Right cardiac atrium (tissue), 5 donors: Measurements from ENCODE around the gene HYCC1. TPM values are rescaled to one million over a fixed set of nuclear protein-coding genes. Genes with fewer than 3 reads are reported as not detected.
"Not testable (repeated sequence)": the region's sequence is repeated elsewhere in the genome, so short reads cannot be mapped to it uniquely, and the experiment has no call there.

Experiments used
- ATAC-seq, 2 donors: fragments of 200-7000 bp; cut with Tn5 transposase; one replicate each; pipeline versions ENCODE4 v1.8.0 to v1.9.1; 2020; ENCODE audit warnings: moderate library complexity in 2 of 2, mild to moderate bottlenecking in 1 of 2
- DNase-seq, 3 donors: peaks; one replicate each; pipeline ENCODE4 v3.0.0-alpha.2; 2020
- H3K27ac ChIP-seq: one replicate; pipeline ENCODE4 v1.5.1; 2013; ENCODE audit warnings: mild to moderate bottlenecking, low read length, control low read depth, moderate library complexity
- H3K27me3 ChIP-seq: one replicate; pipeline ENCODE4 v1.6.1; 2013; ENCODE audit not compliant: control insufficient read depth, insufficient read depth
- H3K4me1 ChIP-seq: one replicate; pipeline ENCODE4 v1.6.1; 2013; ENCODE audit warnings: low read length; ENCODE audit not compliant: control insufficient read depth, insufficient read depth
- H3K4me3 ChIP-seq: one replicate; pipeline ENCODE4 v1.5.1; 2013; ENCODE audit warnings: low read length, control low read depth
- H3K9me3 ChIP-seq: one replicate; pipeline ENCODE4 v1.6.1; 2013; ENCODE audit warnings: low read length; ENCODE audit not compliant: control insufficient read depth
- WGBS: extraction: QIAGEN DNeasy Blood & Tissue Kit; methylation state at CpG from one replicate; pipeline ENCODE4 v1.1.7; 2013; 5-methylcytosine and 5-hydroxymethylcytosine counted together
- intact Hi-C, 4 donors: fragments of 100-400 bp; cut with DNase I; formaldehyde crosslinking; loops; one replicate each; pipeline versions ENCODE4 v1.11.0 to v1.14.0; 2022 to 2023
- polyA plus RNA-seq: library from polyadenylated mRNA; stranded (reverse); fragments of 200-250 nt; gene quantifications from one replicate; pipeline ENCODE4 v1.2.3, GENCODE V29; 2013
- total RNA-seq, 4 donors: library from RNA; stranded (reverse); fragmentation: NEBNext Ultra II Directional; extraction: Animal tissue kit (Norgen Biotek cat#: 25700); gene quantifications; one replicate each; pipeline ENCODE4 v1.2.1, GENCODE V29; 2021
- donor health status: healthy with polysubstance abuse.
- donor health status: DM: no; HTN: yes; CAD: no.
- donor health status: DM: no; HTN: no; CAD: no.
- donor health status: DM: no; HTN: yes; CAD: no; lungs with severe emphysema.
- donor health status: DM: yes; HTN: yes; CAD: no.

The HYCC1 gene
- total and polyA plus RNA-seq, 5 donors = 7.7 to 47.3 (median 34.1) TPM

- no peaks in the 10 kb centered on the region for H3K9me3 ChIP-seq
- H3K4me1 ChIP-seq = peaks cover 1% of the 10 kb centered on the region
- H3K4me3 ChIP-seq = no peak overlapping the region
- 86% methylated on average over 3 of the region's 3 CpGs for WGBS
- H3K27me3 ChIP-seq = no peaks in the 10 kb centered on the region
- no peak overlapping the region for H3K27ac ChIP-seq
- intact Hi-C loops = no loop called here
- ATAC-seq = peak in 1 of 2 donors; percentile 62
- no peak for DNase-seq
Observed at GRCh38 chr7:22980422-22980821, 33.5 kb downstream of the HYCC1 start.

DNA sequence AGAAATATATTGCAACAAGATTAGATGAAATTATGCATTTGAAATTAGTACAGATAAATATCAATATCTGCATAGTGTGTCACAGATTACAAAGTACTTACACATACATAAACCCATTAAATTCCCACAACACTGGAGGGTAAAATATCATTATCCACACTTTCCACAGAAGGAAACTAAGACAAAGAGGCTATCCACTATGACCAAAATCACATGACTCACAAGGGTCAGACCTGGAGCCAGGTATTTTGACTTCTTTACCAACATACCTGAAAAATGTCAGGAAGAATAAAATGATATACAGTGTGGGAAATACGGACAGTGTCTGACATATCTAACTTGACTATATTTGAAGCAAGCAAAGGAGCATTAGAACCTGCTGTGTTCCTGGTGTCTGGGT, 34.1 kb downstream of the HYCC1 start:
- no peak overlapping the region for H3K4me3 ChIP-seq
- H3K9me3 ChIP-seq = no peaks in the 10 kb centered on the region
- no peak overlapping the region for H3K27ac ChIP-seq
- H3K4me1 ChIP-seq = peaks cover 1% of the 10 kb centered on the region
- no peaks in the 10 kb centered on the region for H3K27me3 ChIP-seq
- intact Hi-C loops = no loop called here
- 96% methylated on average over 1 of the region's 1 CpG for WGBS
- ATAC-seq (no peak), DNase-seq (no peak)

- Histone ChIP-seq H3K27ac (no peak overlapping the region), H3K4me1 (peaks cover 1% of the 10 kb centered on the region), H3K4me3 (no peak overlapping the region), H3K27me3 (no peaks in the 10 kb centered on the region), H3K9me3 (no peaks in the 10 kb centered on the region)
- intact Hi-C loops = no loop called here
- DNase-seq = no peak
- ATAC-seq = no peak
- 81% methylated on average over 2 of the region's 2 CpGs for WGBS
Observed at GRCh38 chr7:22979251-22979650, 34.7 kb downstream of the HYCC1 start.

DNA sequence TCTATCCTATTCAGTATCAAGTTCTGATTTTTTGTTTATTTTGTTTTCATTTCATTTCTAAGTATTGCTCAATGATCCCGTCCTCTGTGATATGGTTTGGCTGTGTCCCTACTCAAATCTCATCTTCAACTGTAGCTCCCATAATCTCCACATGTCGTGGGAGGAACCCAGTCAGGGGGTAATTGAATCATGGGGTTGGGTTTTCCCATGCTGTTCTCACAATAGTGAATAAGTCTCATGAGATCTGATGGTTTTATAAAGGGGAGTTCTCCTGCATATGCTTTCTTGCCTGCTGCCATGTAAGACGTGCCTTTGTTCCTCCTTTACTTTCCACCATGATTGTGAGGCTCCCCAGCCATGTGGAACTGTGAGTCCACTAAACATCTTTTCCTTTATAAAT, 39.3 kb downstream of the HYCC1 start:
- H3K27me3 ChIP-seq, H3K27ac ChIP-seq, DNase-seq, H3K9me3 ChIP-seq, intact Hi-C loops, H3K4me1 ChIP-seq, H3K4me3 ChIP-seq, ATAC-seq: not testable (repeated sequence)
- WGBS = 73% methylated on average over 3 of the region's 3 CpGs

GRCh38 chr7:22972207-22972606, 41.7 kb downstream of the HYCC1 start:
- Histone ChIP-seq H3K4me1 (no peaks in the 10 kb centered on the region), H3K27ac (no peak overlapping the region), H3K27me3 (no peaks in the 10 kb centered on the region), H3K9me3 (no peaks in the 10 kb centered on the region), H3K4me3 (no peak overlapping the region)
- WGBS = 91% methylated on average over 2 of the region's 2 CpGs
- intact Hi-C loops = no loop called here
- ATAC-seq (no peak), DNase-seq (no peak)

GRCh38 chr7:22969010-22969431, 44.9 kb downstream of the HYCC1 start:
- no peak overlapping the region for H3K27ac ChIP-seq
- DNase-seq (no peak), ATAC-seq (no peak)
- H3K4me3 ChIP-seq = no peak overlapping the region
- no peaks in the 10 kb centered on the region for H3K4me1 ChIP-seq
- H3K27me3 ChIP-seq = no peaks in the 10 kb centered on the region
- 91% methylated on average over 3 of the region's 3 CpGs for WGBS
- intact Hi-C loops = no loop called here
- no peaks in the 10 kb centered on the region for H3K9me3 ChIP-seq

Other genes with a start within 250 kb of the HYCC1 start
- 100 to 1,000 TPM; 447 to 559 (median 471) TPM for gene TOMM7, start 191.3 kb downstream of the HYCC1 start, total RNA-seq
- gene TOMM7, start 191.3 kb downstream of the HYCC1 start, polyA plus RNA-seq = 365 TPM
- gene KLHL7, start 91.7 kb upstream of the HYCC1 start, total RNA-seq = 100 to 1,000 TPM in 1 of 4 donors, 10 to 100 TPM in 3; 68.8 to 106 (median 83.2) TPM
- gene KLHL7, start 91.7 kb upstream of the HYCC1 start, polyA plus RNA-seq = 61.7 TPM
- gene NUP42, start 167.9 kb upstream of the HYCC1 start, total RNA-seq = 10 to 100 TPM; 19.4 to 24.7 (median 21.1) TPM
- 22.1 TPM for gene NUP42, start 167.9 kb upstream of the HYCC1 start, polyA plus RNA-seq
- 100 to 1,000 TPM; 130 to 246 (median 191) TPM for gene GPNMB, start 232.6 kb upstream of the HYCC1 start, total RNA-seq
- gene GPNMB, start 232.6 kb upstream of the HYCC1 start, polyA plus RNA-seq = 113 TPM